Hematopoietic multipotent progenitor cell treated with erythropoietin and hydrocortisone succinate and interleukin-3 and kit ligand, for 6 days (in vitro differentiated cells): ENCODE measurements around the gene SLC24A1.

Experiments used
- DNase-seq: peaks from one replicate; pipeline ENCODE4 v3.0.0-alpha.2; 2015

The SLC24A1 gene

DNA sequence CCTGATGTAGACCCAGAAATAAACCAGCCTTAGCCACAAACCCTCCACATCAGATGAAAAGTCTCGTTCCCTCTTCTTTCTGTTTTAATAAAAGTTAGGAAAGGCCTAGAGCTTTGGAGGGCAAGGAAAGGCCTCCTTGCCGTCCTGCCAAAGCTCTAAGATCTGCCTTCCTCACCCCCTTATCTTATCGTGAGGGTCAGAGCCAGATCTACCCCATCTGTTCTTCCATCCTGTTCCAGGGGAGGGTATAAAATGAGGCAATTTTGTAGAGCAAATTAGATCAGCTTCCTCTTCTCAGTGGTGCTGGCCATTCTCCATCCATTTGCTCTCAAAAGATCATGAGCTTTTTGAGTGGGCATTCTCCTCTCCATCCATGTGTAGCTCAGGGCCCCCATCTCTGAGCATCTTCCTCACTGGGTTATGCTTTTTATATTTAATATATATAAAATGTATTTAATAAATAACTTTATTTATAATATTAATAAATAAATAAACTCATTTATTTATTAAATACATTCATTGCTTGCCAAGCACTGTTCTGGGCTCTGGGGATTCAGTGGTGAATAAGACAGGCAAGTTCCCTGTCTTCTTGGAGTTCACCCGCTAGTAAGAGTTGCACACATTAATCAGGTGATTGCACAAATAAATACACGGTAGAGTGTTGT is 2.0 kb upstream of the SLC24A1 start:
- DNase-seq: peak; percentile 71

DNA sequence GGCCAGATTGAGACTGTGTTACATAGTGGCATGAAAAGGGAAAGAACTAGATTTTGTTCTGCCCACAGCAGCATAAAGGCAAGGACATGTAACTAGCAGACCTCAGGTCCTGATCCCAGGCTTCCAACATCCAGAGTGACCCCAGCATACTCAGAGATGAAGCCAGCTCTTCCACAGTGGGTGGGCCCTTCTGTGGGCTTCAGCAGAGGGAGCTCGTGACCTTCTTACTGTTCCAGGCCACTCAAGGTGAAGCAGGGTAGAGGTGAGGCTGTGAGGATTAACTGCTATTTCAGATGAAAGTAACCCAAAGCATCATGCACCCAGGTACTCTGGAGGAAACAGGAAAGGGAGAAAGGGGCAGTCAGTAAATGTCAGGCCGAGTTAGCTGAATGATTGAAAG is 905 bp upstream of the SLC24A1 start:
- DNase-seq: no peak

- DNase-seq: no peak
These were observed 1.4 kb downstream of the SLC24A1 start for GRCh38 chr15:65623103-65623502.

DNA sequence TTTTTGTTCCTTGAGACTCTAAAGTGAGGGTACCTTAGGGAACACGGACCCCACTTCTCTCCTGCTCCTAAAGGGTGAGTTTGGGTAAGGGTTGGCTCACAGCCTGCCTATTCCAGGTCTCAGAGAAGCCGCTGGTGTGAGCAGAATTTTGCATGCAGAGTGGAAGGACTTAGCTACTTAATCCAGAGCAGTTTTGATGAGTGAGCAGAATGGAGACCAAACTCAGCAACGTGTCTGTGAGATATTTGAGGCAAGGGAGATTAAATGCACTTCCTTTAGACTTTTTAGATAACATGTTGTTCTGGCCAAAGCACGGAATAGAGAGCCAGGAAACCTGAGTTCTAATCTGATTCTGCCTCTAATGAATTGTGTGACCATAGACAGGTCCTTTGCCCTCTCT is 5.1 kb downstream of the SLC24A1 start:
- DNase-seq: no peak

GRCh38 chr15:65629548-65629947 is 7.8 kb downstream of the SLC24A1 start:
- no peak for DNase-seq

- no peak for DNase-seq
These were observed 9.0 kb downstream of the SLC24A1 start for GRCh38 chr15:65630760-65631159.

DNA sequence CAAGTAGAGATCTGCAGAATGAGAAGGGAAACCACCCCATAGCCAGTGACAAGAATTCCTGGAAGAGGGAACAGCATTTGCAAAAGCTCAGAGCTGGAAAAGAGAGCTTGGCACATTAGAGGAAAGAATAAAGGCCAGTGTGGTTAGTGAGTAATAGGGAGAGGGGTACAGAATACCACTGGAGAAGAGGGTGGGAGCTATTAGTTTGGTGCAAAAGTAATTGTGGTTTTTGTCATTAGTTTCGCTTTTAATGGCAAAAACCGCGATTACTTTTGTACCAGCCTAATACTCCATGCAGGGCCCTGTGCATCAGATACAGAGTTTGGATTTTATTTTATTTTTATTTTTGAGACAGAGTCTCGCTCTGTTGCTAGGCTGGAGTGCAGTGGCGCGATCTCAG is 9.8 kb downstream of the SLC24A1 start:
- no peak for DNase-seq

GRCh38 chr15:65632780-65633375 is 11.1 kb downstream of the SLC24A1 start:
- DNase-seq: no peak

GRCh38 chr15:65633752-65634151 is 12.0 kb downstream of the SLC24A1 start:
- DNase-seq: no peak

- DNase-seq: no peak
These were observed 12.6 kb downstream of the SLC24A1 start for GRCh38 chr15:65634356-65634755.

DNA sequence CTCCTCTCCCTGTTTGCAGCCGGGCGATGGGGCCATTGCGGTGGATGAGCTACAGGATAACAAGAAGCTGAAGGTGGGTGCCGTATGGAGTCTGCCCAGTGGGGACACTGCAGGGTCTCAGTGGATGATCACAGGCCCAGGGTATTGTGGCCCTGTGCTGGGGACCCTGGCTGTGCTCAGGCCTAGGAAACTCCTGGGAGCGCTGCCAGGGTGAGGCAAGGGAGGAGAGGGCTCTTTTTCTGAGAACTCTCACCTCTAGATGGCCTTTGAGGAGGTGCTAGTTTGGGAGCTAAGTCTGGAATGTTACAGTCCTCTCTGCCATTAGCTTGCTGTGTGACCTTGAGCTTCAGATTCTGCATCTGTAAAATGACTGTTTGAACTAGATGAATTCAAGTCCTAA is 16.4 kb downstream of the SLC24A1 start:
- DNase-seq: no peak

GRCh38 chr15:65638681-65639089 is 16.9 kb downstream of the SLC24A1 start:
- DNase-seq: peak; percentile 93

DNA sequence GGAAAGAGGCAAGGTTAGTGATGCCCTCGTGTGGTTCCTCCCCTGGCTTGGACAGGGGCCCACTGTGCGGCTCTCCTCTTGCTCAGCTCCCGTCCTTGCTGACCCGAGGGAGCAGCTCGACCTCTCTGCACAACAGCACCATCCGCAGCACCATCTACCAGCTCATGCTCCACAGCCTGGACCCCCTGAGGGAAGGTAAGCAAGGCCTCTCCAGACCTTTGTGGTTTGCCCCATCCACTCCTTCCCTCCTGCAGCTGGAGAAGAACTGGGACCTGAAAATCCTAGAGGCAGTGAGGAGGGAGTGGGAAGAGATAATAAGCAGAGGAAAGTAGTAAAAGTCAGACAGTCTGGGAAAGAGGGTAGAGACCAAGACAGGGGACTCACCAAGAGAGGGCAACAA is 17.8 kb downstream of the SLC24A1 start:
- no peak for DNase-seq

- no peak for DNase-seq
These were observed 20.2 kb downstream of the SLC24A1 start for GRCh38 chr15:65641768-65642475.

DNA sequence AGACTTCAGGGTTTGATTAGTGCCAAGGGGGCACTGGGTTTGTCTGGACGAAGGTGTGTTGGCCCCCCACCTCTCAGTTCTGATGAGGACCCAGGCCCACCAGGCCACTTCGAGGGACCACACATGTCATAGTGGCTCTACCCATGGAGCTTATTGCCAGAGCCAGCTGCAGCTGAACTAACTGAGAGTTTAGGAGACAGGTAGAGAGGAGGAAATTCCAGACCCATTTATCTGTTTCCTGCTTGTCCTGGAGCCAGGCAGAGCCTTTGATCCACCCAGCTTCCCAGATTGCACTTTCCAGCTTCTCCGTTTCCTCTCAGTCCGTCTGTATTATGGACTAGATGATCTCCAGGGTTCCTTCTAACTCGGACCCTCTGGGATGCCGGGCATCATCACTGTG is 20.9 kb downstream of the SLC24A1 start:
- DNase-seq: no peak

GRCh38 chr15:65644282-65644681 is 22.5 kb downstream of the SLC24A1 start:
- DNase-seq: no peak

GRCh38 chr15:65645392-65645791 is 23.7 kb downstream of the SLC24A1 start:
- DNase-seq: no peak

DNA sequence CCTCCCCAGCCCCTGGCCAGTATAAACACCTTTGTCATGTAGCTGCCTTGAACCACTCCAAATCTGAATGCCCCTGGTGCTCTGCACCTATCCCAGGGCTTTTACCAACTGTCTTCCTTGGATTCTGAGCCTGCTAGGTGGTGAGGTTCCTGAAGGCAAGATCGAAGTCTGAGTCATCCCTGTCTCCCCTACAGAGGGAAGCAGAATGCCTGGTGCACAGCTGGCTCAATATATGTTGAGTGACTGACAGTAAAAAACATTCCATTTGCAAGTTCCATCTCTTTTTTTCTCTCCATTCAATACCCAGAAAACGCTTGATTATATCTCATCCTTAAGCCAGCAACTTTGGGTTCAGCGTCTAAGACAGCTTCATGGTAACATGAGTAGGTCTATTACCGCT is 24.7 kb downstream of the SLC24A1 start:
- no peak for DNase-seq

- no peak for DNase-seq
These were observed 28.7 kb downstream of the SLC24A1 start for GRCh38 chr15:65650312-65651041.

DNA sequence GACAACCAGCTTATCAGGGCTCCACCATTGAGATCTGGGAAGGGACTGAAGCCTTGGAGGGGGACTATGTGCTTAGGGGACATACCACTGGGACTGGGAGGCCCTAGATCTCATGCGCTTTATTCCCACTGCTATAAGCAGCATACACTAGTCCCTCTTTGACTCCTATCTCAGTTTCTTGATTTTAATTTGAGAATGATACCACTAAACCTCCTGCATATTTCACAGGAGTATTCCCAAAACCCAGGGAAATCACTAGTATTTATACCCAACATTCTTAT is 29.2 kb downstream of the SLC24A1 start:
- DNase-seq: no peak

DNA sequence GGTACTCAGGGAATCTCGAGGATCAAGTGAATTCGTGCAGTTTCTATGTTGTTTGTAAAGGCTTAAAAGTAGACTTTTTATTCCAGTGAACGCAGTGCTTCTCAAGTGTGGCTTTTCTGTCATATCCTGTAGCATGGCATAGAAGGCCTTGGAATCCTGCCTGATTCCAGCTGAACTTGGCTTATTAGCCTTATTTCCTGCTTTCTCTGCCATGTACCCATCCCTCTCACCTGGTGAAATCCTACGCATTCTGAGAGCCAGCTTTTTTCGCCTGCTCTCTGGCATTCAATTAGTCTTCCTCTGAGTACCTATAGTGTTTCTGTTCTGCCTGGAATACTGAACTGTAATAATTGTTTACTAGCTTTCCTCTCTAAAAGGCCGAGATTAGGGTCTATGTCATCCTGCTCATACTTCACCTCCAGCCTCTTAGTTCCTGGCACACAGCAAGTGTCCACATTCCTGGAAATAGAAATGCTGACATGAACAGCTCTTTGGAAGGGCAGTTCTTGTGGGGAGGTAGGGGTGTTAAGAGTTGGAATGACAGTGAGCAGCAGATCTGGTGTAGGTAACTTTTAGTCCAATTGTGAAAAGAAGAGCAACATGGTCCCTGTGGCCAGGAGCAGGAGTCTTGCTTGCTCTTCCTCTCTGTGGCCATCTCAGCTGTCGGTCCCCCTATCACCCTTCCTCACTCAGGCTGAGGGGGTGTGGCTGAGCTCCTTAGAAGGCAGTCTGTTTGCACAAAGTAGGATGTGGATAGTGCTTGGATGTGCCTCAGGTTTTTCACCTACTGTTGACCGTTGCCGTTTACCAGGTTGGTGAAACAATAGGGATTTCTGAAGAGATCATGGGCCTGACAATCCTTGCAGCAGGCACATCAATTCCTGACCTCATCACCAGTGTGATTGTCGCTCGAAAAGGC is 30.4 kb downstream of the SLC24A1 start:
- DNase-seq: no peak

DNA sequence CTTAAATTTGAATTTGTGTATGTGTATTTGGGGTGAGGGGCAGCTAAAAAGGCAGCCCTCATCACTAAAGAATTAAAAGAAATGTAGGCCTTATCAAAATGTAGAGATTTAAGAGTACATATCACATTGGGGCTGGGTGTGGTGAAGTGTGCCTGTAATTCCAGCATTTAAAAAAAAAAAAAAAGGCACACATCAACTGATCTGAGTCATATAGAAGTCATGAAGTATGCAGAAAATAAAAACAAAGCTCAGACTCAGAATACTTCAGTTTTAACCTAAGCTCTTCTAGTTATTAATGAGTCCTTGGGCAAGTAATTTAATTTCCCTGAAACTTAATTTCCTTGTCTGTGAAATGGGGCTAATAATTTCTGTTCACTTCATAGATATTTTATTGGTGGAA is 31.6 kb downstream of the SLC24A1 start:
- DNase-seq: no peak
